Thyroid gland (tissue), 4 donors: ENCODE results near the gene CD300LG.

Experiments used
- POLR2A ChIP-seq, 2 donors: fragments of 450-650 bp; IDR thresholded peaks; one replicate each; pipeline ENCODE4 v1.6.1; 2017; ENCODE audit warnings: antibody characterized with exemption in 2 of 2, mild to moderate bottlenecking in 2 of 2, moderate library complexity in 1 of 2
- TF ChIP-seq, protein P1 (sequence below), 6 experiments: fragments of 200-600 bp in 3 of 6; fragments of 450-650 bp in 3 of 6; sonication (generic) in 3 of 6; IDR thresholded peaks; one replicate each; pipeline ENCODE4 v1.5.1; 2016 to 2019; ENCODE audit warnings: antibody characterized with exemption in 6 of 6, mild to moderate bottlenecking in 2 of 6, inconsistent platforms in 1 of 6, moderate library complexity in 1 of 6

DNA sequence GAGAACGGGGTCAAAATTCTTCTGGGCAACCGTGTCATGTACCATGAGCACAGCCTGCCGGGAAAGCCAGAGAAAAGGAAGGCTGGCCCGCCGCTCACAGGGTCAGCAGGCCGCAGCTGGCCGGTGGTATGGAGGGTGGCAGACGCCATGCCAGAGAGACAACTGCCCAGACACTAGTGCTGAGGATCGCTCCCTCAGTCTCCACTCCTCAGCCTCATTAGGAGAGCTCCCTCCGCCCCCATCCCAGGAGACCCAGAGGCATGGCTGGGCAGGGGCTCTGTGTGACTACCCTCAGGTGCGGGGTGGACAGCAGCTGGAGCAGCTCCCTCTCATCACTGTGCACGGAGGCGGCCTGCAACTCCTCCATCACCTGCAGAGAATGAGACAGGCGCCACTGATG, 17.2 kb upstream of the CD300LG start:
- TF ChIP-seq, protein P1, sequence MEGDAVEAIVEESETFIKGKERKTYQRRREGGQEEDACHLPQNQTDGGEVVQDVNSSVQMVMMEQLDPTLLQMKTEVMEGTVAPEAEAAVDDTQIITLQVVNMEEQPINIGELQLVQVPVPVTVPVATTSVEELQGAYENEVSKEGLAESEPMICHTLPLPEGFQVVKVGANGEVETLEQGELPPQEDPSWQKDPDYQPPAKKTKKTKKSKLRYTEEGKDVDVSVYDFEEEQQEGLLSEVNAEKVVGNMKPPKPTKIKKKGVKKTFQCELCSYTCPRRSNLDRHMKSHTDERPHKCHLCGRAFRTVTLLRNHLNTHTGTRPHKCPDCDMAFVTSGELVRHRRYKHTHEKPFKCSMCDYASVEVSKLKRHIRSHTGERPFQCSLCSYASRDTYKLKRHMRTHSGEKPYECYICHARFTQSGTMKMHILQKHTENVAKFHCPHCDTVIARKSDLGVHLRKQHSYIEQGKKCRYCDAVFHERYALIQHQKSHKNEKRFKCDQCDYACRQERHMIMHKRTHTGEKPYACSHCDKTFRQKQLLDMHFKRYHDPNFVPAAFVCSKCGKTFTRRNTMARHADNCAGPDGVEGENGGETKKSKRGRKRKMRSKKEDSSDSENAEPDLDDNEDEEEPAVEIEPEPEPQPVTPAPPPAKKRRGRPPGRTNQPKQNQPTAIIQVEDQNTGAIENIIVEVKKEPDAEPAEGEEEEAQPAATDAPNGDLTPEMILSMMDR (IDR thresholded peaks at IDR 0.05), result no peak
- no peak for TF ChIP-seq POLR2A (IDR thresholded peaks at IDR 0.05)
